Uterus (tissue), 2 donors: Measurements from ENCODE around the gene KRT23.

ENCODE experiments used
- CTCF ChIP-seq, 4 experiments: fragments of 200-600 bp in 2 of 4; fragments of 450-650 bp in 2 of 4; sonication (generic) in 2 of 4; IDR thresholded peaks; one replicate each; pipeline ENCODE4 v1.5.1; 2016 to 2019; ENCODE audit warnings: antibody characterized with exemption in 4 of 4, mild to moderate bottlenecking in 2 of 4, moderate library complexity in 1 of 4
- POLR2A ChIP-seq, 2 donors: fragments of 450-650 bp; IDR thresholded peaks; one replicate each; pipeline ENCODE4 v1.6.1; 2016; ENCODE audit warnings: antibody characterized with exemption in 2 of 2, mild to moderate bottlenecking in 1 of 2, moderate library complexity in 1 of 2

DNA sequence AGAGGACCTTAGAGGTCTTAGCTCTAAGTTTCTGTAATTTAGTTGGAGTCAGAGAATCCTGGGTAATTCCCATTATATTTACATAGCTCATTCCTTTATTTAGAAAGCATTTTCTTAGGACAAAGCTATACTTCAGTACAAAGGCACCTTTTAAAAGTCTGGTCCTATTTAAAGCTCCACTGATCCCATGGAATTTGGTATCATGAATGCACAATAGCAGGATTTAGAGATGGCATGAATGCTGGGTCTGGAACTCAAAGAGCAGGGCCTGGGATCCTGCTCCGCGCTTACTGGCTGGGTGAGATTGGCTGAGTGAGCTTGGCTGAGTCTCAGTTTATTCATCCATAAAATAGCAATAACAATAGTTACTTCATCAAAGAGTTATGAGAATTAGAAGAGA, 4.8 kb downstream of the KRT23 start:
- TF ChIP-seq CTCF (IDR thresholded peaks at IDR 0.05) (no peak), POLR2A (IDR thresholded peaks at IDR 0.05) (no peak)
